Suprapubic skin (tissue), 3 donors: Measurements from ENCODE around the gene SUGCT.

ENCODE experiments used
- POLR2A ChIP-seq, 2 donors: fragments of 450-650 bp; IDR thresholded peaks; one replicate each; pipeline ENCODE4 v1.6.1; 2017; ENCODE audit warnings: antibody characterized with exemption in 2 of 2, mild to moderate bottlenecking in 2 of 2, moderate library complexity in 2 of 2
- TF ChIP-seq, protein P1 (sequence below), 2 donors: fragments of 200-600 bp in 1 of 2; fragments of 450-650 bp in 1 of 2; sonication (generic) in 1 of 2; IDR thresholded peaks; one replicate each; pipeline ENCODE4 v1.5.1; 2016 to 2019; ENCODE audit warnings: antibody characterized with exemption in 2 of 2, mild to moderate bottlenecking in 1 of 2, moderate library complexity in 1 of 2

DNA sequence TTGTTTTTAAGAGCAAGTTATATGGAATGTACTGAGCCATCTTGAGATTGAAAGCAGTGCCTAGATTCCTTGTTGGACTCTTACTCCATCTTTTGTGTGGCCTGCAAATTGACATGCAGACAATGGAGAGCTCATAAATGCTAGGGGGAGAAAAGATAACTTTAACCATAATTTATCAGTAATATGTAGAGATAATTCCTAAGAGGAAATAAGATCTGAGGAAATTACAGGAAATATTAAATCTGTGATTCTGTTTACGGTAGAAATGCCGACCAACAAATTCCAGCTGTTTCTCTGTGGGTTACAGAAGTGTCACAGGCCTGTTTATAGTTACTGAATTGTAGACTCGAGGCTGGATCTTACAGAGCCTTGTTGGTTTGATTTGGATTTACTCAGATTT is 348.0 kb downstream of the SUGCT start:
- TF ChIP-seq, protein P1, sequence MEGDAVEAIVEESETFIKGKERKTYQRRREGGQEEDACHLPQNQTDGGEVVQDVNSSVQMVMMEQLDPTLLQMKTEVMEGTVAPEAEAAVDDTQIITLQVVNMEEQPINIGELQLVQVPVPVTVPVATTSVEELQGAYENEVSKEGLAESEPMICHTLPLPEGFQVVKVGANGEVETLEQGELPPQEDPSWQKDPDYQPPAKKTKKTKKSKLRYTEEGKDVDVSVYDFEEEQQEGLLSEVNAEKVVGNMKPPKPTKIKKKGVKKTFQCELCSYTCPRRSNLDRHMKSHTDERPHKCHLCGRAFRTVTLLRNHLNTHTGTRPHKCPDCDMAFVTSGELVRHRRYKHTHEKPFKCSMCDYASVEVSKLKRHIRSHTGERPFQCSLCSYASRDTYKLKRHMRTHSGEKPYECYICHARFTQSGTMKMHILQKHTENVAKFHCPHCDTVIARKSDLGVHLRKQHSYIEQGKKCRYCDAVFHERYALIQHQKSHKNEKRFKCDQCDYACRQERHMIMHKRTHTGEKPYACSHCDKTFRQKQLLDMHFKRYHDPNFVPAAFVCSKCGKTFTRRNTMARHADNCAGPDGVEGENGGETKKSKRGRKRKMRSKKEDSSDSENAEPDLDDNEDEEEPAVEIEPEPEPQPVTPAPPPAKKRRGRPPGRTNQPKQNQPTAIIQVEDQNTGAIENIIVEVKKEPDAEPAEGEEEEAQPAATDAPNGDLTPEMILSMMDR (IDR thresholded peaks at IDR 0.05), result no peak
- no peak for TF ChIP-seq POLR2A (IDR thresholded peaks at IDR 0.05)
